Caki2 (cell line): Measurements from ENCODE around the gene PTOV1. TPM values are rescaled to one million over a fixed set of nuclear protein-coding genes. Genes with fewer than 3 reads are reported as not detected.

Experiments used
- DNase-seq: peaks from one replicate; pipeline ENCODE4 v3.0.0-alpha.2; 2015; ENCODE audit warnings: low read depth
- in situ Hi-C: cut with HindIII; loops from 2 replicates; pipeline ENCODE4 v1.10.0; 2016; ENCODE audit warnings: low sequenced_read_pairs, low pct_unique_long_range_greater_than_20kb, mixed read lengths
- total RNA-seq: library from RNA; depleted of rRNA; stranded (reverse); fragments of >200 nt; shearing (Covaris generic); gene quantifications from 2 replicates; pipeline ENCODE4 v1.2.3, GENCODE V29; 2014; ENCODE audit warnings: low replicate concordance; rRNA removed

PTOV1 gene
- 126 and 143 TPM in 2 replicates for total RNA-seq

- in situ Hi-C loops, result no loop called here
- peak; percentile 92 for DNase-seq
Measured at GRCh38 chr19:49850487-49851342, at the start of gene PTOV1. PTOV1 (plus strand) TSS chr19:49851159.

- no peak for DNase-seq
- in situ Hi-C loops, result no loop called here
Measured at GRCh38 chr19:49801401-49801888, 49.5 kb upstream of the PTOV1 start.

- in situ Hi-C loops, result no loop called here
- DNase-seq, result peak; percentile 93
Measured at GRCh38 chr19:49801966-49802661, 48.8 kb upstream of the PTOV1 start.

- DNase-seq, result peak; percentile 78
- in situ Hi-C loops, result no loop called here
Measured at GRCh38 chr19:49802836-49803528, 48.0 kb upstream of the PTOV1 start.

- in situ Hi-C loops, result no loop called here
- no peak for DNase-seq
Measured at GRCh38 chr19:49803529-49803856, 47.5 kb upstream of the PTOV1 start.

GRCh38 chr19:49805822-49806619 lies 44.9 kb upstream of the PTOV1 start:
- no peak for DNase-seq
- in situ Hi-C loops, result no loop called here

GRCh38 chr19:49806620-49806959 lies 44.4 kb upstream of the PTOV1 start:
- in situ Hi-C loops, result no loop called here
- no peak for DNase-seq

- in situ Hi-C loops, result no loop called here
- DNase-seq, result no peak
Measured at GRCh38 chr19:49807058-49807903, 43.7 kb upstream of the PTOV1 start.

- in situ Hi-C loops, result no loop called here
- DNase-seq, result no peak
Measured at GRCh38 chr19:49807904-49808675, 42.9 kb upstream of the PTOV1 start.

- in situ Hi-C loops, result no loop called here
- DNase-seq, result peak; percentile 87
Measured at GRCh38 chr19:49808711-49809159, 42.2 kb upstream of the PTOV1 start.

- DNase-seq, result peak; percentile 73
- in situ Hi-C loops, result no loop called here
Measured at GRCh38 chr19:49809160-49809940, 41.6 kb upstream of the PTOV1 start.

- in situ Hi-C loops, result no loop called here
- no peak for DNase-seq
Measured at GRCh38 chr19:49809941-49810389, 41.0 kb upstream of the PTOV1 start.

- in situ Hi-C loops, result no loop called here
- DNase-seq, result no peak
Measured at GRCh38 chr19:49811328-49811727, 39.6 kb upstream of the PTOV1 start.

GRCh38 chr19:49812452-49812996 lies 38.4 kb upstream of the PTOV1 start:
- in situ Hi-C loops, result no loop called here
- no peak for DNase-seq

GRCh38 chr19:49812997-49813861 lies 37.7 kb upstream of the PTOV1 start, which contains the start of gene FUZ:
FUZ (minus strand) TSS chr19:49813292; CDS start chr19:49813106, 186 bp downstream.
- peak; percentile 96 for DNase-seq
- in situ Hi-C loops, result no loop called here
